ENCODE data around the gene GAS2L1. TPM values are rescaled to one million over a fixed set of nuclear protein-coding genes. Genes with fewer than 3 reads are reported as not detected.

The GAS2L1 gene
- total RNA-seq, 4 donors from 2014 or later = 58.0 to 75.0 (median 67.8) TPM

DNA sequence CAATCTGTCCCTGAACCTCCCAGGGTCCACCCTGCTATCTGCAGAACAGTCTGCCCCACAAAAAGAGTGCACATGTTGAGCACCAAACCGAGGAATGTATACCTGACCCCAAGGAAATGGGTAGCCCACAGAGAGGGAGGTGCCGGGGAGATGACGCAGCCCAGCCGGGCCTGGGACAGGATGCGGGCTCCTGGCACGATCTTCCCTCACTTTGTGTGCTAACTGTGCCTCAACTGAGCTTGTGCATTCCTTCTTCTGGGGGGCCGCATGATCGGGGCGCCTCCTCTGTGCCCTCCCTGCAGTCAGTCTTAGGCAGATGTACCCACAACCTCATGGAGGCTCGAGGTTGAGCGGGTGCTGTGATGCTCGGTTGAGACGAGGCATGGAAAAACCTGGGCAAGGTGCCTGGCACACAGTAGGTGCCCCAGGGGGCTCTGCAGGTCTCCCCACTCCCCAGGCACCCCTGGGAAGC, 2.4 kb downstream of the GAS2L1 start:
- TF ChIP-seq, protein P1, sequence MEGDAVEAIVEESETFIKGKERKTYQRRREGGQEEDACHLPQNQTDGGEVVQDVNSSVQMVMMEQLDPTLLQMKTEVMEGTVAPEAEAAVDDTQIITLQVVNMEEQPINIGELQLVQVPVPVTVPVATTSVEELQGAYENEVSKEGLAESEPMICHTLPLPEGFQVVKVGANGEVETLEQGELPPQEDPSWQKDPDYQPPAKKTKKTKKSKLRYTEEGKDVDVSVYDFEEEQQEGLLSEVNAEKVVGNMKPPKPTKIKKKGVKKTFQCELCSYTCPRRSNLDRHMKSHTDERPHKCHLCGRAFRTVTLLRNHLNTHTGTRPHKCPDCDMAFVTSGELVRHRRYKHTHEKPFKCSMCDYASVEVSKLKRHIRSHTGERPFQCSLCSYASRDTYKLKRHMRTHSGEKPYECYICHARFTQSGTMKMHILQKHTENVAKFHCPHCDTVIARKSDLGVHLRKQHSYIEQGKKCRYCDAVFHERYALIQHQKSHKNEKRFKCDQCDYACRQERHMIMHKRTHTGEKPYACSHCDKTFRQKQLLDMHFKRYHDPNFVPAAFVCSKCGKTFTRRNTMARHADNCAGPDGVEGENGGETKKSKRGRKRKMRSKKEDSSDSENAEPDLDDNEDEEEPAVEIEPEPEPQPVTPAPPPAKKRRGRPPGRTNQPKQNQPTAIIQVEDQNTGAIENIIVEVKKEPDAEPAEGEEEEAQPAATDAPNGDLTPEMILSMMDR (IDR thresholded peaks at IDR 0.05) = no peak
- no peak for TF ChIP-seq POLR2A (IDR thresholded peaks at IDR 0.05)
- WGBS, 2 donors = 29 to 34% methylated on average over 13 of the region's 13 CpGs
- no peak overlapping the region for H3K4me3 ChIP-seq (ENCODE audit: low read depth, poor library complexity, severe bottlenecking)
- no peak for DNase-seq (ENCODE audit: low spot score in 2 of 2)
- intact Hi-C loops (cut with DNase I; ENCODE audit: low total_unique reads) = no loop called here

DNA sequence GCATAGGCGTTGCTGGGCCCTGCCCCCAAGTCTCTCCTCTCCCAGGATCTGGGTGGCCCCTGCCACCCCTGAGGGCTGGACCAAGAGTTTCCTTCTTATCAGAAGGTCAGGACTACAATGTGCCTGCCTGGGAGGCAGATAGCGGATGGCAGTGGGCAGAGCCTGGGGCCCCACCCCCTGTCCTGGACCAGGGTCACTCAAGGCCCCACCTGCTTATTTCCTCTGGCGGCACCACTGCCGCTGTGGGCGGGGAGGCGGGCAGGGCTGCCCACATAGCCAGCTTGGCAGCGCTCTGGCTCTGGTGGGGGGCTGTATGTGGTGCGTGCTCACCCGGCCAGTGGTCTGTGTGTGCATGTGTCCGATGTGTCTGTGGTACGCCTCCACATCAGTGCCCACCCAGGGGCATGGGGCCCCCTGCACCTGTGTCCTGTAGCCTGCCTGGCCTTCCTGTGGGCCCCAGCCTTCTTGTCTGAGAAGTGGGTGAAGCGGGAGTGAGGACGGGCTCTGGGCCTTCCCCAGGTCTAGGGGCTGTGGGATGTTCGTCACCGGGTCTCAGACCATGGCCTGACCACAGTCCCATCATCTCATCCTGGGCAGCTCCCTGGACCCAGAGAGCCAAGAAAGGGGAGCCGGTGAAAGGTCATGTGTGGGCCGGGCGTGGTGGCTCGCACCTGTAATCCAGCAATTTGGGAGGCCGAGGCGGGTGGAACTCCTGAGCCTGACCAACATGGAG, 3.0 kb downstream of the GAS2L1 start:
- 64 to 81% methylated on average over 8 to 21 of the region's 21 CpGs for WGBS, 2 donors
- peak in 1 of 2 donors; percentile 87 for DNase-seq (ENCODE audit: low spot score in 2 of 2)
- intact Hi-C loops (cut with DNase I; ENCODE audit: low total_unique reads) = no loop called here
- no peak for TF ChIP-seq POLR2A (IDR thresholded peaks at IDR 0.05)
- TF ChIP-seq, protein P1 (IDR thresholded peaks at IDR 0.05) = no peak
- H3K4me3 ChIP-seq (ENCODE audit: low read depth, poor library complexity, severe bottlenecking) = no peak overlapping the region

DNA sequence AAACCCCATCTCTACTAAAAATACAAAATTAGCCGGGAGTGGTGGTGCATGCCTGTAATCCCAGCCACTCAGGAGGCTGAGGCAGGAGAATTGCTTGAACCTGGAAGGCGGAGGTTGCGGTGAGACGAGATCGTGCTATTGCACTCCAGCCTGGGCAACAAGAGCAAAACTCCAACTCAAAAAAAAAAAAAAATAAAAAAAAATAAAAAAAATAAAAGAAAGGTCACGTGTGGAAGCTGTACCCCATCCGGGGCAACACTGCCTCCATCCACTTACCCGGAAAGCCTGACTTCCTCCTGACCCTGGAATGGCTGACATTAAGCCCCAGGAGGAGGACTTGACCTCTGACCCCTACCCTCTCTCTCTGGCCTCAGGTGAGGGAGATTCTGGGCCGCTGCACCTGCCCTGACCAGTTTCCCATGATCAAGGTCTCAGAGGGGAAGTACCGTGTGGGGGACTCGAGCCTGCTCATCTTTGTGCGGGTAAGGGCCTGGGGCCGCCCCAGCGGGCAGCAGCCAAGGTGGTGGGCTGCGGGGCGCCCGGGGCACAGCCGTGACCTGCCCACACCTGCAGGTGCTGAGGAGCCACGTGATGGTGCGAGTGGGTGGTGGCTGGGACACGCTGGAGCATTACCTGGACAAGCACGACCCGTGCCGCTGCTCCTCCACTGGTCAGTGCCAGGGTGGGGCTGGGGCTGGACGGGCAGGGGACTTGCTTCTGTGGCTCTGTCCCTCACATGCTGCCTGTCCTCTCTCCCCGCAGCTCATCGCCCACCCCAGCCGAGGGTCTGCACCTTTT, 3.8 kb downstream of the GAS2L1 start:
- intact Hi-C loops (cut with DNase I; ENCODE audit: low total_unique reads) = no loop called here
- TF ChIP-seq, protein P1 (IDR thresholded peaks at IDR 0.05) = no peak
- TF ChIP-seq POLR2A (IDR thresholded peaks at IDR 0.05) = no peak
- H3K4me3 ChIP-seq (ENCODE audit: low read depth, poor library complexity, severe bottlenecking) = no peak overlapping the region
- DNase-seq (ENCODE audit: low spot score in 2 of 2) = no peak
- WGBS, 2 donors = 43 to 44% methylated on average over 28 of the region's 28 CpGs

- intact Hi-C loops (cut with DNase I; ENCODE audit: low total_unique reads) = no loop called here
- DNase-seq (ENCODE audit: low spot score in 2 of 2) = peak; percentile 96 to 100
- no peak for TF ChIP-seq POLR2A (IDR thresholded peaks at IDR 0.05)
- TF ChIP-seq, protein P1 (IDR thresholded peaks at IDR 0.05) = no peak
- H3K4me3 ChIP-seq (ENCODE audit: low read depth, poor library complexity, severe bottlenecking) = no peak overlapping the region
- 0 to 7% methylated on average over 7 to 14 of the region's 18 CpGs for WGBS, 2 donors
Measured at GRCh38 chr22:29310863-29311339, 4.5 kb downstream of the GAS2L1 start.

DNA sequence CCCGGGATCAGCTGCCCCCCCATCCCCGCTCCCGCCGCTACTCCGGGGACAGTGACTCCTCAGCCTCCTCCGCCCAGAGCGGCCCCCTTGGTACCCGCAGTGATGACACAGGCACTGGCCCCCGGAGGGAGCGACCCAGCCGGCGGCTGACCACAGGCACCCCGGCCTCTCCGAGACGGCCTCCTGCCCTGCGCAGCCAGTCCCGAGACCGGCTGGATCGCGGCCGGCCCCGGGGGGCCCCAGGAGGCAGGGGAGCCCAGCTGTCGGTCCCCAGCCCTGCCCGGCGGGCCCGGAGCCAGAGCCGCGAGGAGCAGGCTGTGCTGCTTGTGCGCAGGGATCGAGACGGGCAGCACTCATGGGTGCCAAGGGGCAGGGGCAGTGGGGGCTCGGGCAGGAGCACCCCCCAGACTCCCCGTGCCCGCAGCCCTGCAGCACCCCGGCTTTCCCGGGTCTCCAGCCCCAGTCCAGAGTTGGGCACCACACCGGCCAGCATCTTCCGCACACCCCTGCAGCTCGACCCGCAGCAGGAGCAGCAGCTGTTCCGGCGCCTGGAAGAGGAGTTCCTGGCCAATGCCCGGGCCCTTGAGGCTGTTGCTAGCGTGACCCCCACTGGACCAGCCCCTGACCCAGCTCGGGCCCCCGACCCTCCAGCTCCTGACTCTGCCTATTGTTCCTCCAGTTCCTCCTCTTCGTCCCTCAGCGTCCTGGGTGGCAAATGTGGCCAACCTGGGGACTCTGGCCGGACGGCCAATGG, 5.2 kb downstream of the GAS2L1 start:
- no peak overlapping the region for H3K4me3 ChIP-seq (ENCODE audit: low read depth, poor library complexity, severe bottlenecking)
- intact Hi-C loops (cut with DNase I; ENCODE audit: low total_unique reads) = no loop called here
- peak in 1 of 2 donors; percentile 92 for DNase-seq (ENCODE audit: low spot score in 2 of 2)

More for the DNA sequence above, 5.2 kb downstream of the GAS2L1 start:
- TF ChIP-seq, protein P1 (IDR thresholded peaks at IDR 0.05) = no peak
- no peak for TF ChIP-seq POLR2A (IDR thresholded peaks at IDR 0.05)
- 37 to 45% methylated on average over 15 to 20 of the region's 50 CpGs for WGBS, 2 donors
